SK-N-MC (cell line): ENCODE results near the gene WNK1.
"Not testable (repeated sequence)": the region's sequence is repeated elsewhere in the genome, so short reads cannot be mapped to it uniquely, and the experiment has no call there.

Experiments
- DNase-seq: peaks from one replicate; pipeline ENCODE4 v3.0.0-alpha.2; 2011; ENCODE audit warnings: low read depth, low spot score
- H3K27ac ChIP-seq: fragments of 200-600 bp; sonication (generic); 2 replicates; pipeline ENCODE4 v1.5.1; 2016; ENCODE audit warnings: mixed run types
- H3K36me3 ChIP-seq: fragments of 200-600 bp; sonication (generic); 2 replicates; pipeline ENCODE4 v1.6.1; 2017; ENCODE audit warnings: antibody characterized with exemption, low read length, mixed read lengths; ENCODE audit not compliant: insufficient read depth
- H3K4me3 ChIP-seq: fragments of 200-600 bp; sonication (generic); 2 replicates; pipeline ENCODE4 v1.5.1; 2016
- H3K9ac ChIP-seq: fragments of 200-600 bp; sonication (generic); 2 replicates; pipeline ENCODE4 v1.8.0; 2017; ENCODE audit warnings: mixed run types, mixed read lengths; ENCODE audit not compliant: insufficient read length
- H3K9me3 ChIP-seq: fragments of 200-600 bp; sonication (generic); 2 replicates; pipeline ENCODE4 v1.6.1; 2017; ENCODE audit warnings: low read depth, mild to moderate bottlenecking, antibody characterized with exemption, low read length, moderate library complexity, mixed read lengths
- EZH2 ChIP-seq: fragments of 200-600 bp; sonication (generic); IDR thresholded peaks from one replicate; pipeline ENCODE4 v1.6.1; 2017; ENCODE audit warnings: antibody characterized with exemption
- FOXP2 ChIP-seq: optimal IDR thresholded peaks from 2 replicates; pipeline ENCODE3; 2011; ENCODE audit warnings: mild to moderate bottlenecking, moderate library complexity; ENCODE audit not compliant: insufficient read depth; ENCODE audit errors: extremely low read length, control extremely low read depth
- POLR2AphosphoS5 ChIP-seq: IDR thresholded peaks from 2 replicates; pipeline ENCODE4 v1.6.1; 2012; ENCODE audit warnings: mild to moderate bottlenecking, low read depth, low read length, borderline replicate concordance

The WNK1 gene

GRCh38 chr12:922285-922684 lies 169.9 kb downstream of the WNK1 start:
- Histone ChIP-seq H3K36me3 (peaks cover 46% of the 10 kb centered on the region), H3K4me3 (no peak overlapping the region), H3K9ac (no peak overlapping the region), H3K9me3 (no peaks in the 10 kb centered on the region), H3K27ac (no peak overlapping the region)
- no peak for DNase-seq
- TF ChIP-seq POLR2AphosphoS5 (no peak), EZH2 (no peak), FOXP2 (no peak)

GRCh38 chr12:926641-927040 lies 174.3 kb downstream of the WNK1 start:
- no peak for TF ChIP-seq EZH2
- no peak for TF ChIP-seq POLR2AphosphoS5
- no peak for TF ChIP-seq FOXP2
- Histone ChIP-seq H3K4me3 (no peak overlapping the region), H3K9me3 (no peaks in the 10 kb centered on the region), H3K36me3 (peaks cover 52% of the 10 kb centered on the region), H3K9ac (no peak overlapping the region), H3K27ac (no peak overlapping the region)
- no peak for DNase-seq

GRCh38 chr12:931060-931459 lies 178.7 kb downstream of the WNK1 start:
- Histone ChIP-seq H3K27ac (no peak overlapping the region), H3K9ac (no peak overlapping the region), H3K36me3 (peaks cover 35% of the 10 kb centered on the region; the same call in 1 of the 2 replicates), H3K4me3 (no peak overlapping the region), H3K9me3 (no peaks in the 10 kb centered on the region)
- TF ChIP-seq POLR2AphosphoS5, result no peak
- no peak for TF ChIP-seq EZH2
- TF ChIP-seq FOXP2, result no peak
- no peak for DNase-seq

- TF ChIP-seq EZH2 (no peak), FOXP2 (no peak), POLR2AphosphoS5 (no peak)
- Histone ChIP-seq H3K36me3 (peaks cover 34% of the 10 kb centered on the region; the same call in 1 of the 2 replicates), H3K9ac (no peak overlapping the region), H3K9me3 (no peaks in the 10 kb centered on the region), H3K27ac (no peak overlapping the region), H3K4me3 (no peak overlapping the region)
- no peak for DNase-seq
Measured at GRCh38 chr12:931591-931990, 179.2 kb downstream of the WNK1 start.

GRCh38 chr12:935891-936290 lies 183.5 kb downstream of the WNK1 start:
- not testable (repeated sequence) for DNase-seq, H3K9ac ChIP-seq, H3K27ac ChIP-seq, H3K9me3 ChIP-seq, H3K4me3 ChIP-seq, H3K36me3 ChIP-seq

- no peak for DNase-seq
- Histone ChIP-seq H3K4me3 (no peak overlapping the region), H3K9ac (no peak overlapping the region), H3K9me3 (no peaks in the 10 kb centered on the region), H3K36me3 (peaks cover 4% of the 10 kb centered on the region; the same call in 1 of the 2 replicates), H3K27ac (no peak overlapping the region)
- no peak for TF ChIP-seq FOXP2
- no peak for TF ChIP-seq POLR2AphosphoS5
- no peak for TF ChIP-seq EZH2
Measured at GRCh38 chr12:936377-937345, 184.3 kb downstream of the WNK1 start.

GRCh38 chr12:938810-939209 lies 186.4 kb downstream of the WNK1 start:
- TF ChIP-seq EZH2 (no peak), FOXP2 (no peak), POLR2AphosphoS5 (no peak)
- DNase-seq, result no peak
- H3K4me3 ChIP-seq, result no peak overlapping the region
- H3K36me3 ChIP-seq, result 0 out of 2 replicates have a peak, but pooled peaks cover 4% of the 10 kb centered on the region
- no peaks in the 10 kb centered on the region for H3K9me3 ChIP-seq
- no peak overlapping the region for H3K9ac ChIP-seq
- H3K27ac ChIP-seq, result no peak overlapping the region

- H3K9ac ChIP-seq, result no peak overlapping the region
- TF ChIP-seq EZH2 (no peak), POLR2AphosphoS5 (no peak), FOXP2 (no peak)
- DNase-seq, result no peak
- H3K9me3 ChIP-seq, result no peaks in the 10 kb centered on the region
- H3K36me3 ChIP-seq, result 0 out of 2 replicates have a peak, but pooled peaks cover 4% of the 10 kb centered on the region
- no peak overlapping the region for H3K4me3 ChIP-seq
- no peak overlapping the region for H3K27ac ChIP-seq
Measured at GRCh38 chr12:943051-943450, 190.7 kb downstream of the WNK1 start.
